ENCODE data around the gene SPAG7.

Gene SPAG7

GRCh38 chr17:4998027-4998731, 30.6 kb upstream of the SPAG7 start:
- Histone ChIP-seq H3K23ac (ENCODE audit: low read length) (no peak overlapping the region), H2BK120ac (ENCODE audit: insufficient read depth, low read length, poor library complexity) (peak overlapping the region; percentile 6), H2BK12ac (ENCODE audit: low read length) (no peak overlapping the region), H3K9me3 (ENCODE audit: insufficient read depth, low read depth, low read length) (peaks cover 1% of the 10 kb centered on the region), H4K8ac (ENCODE audit: low read depth, low read length) (peak overlapping the region; percentile 43), H3K9ac (ENCODE audit: low read length) (peak overlapping the region; percentile 61), H4K91ac (ENCODE audit: low read depth, low read length) (peak overlapping the region; percentile 61), H3K79me2 (ENCODE audit: control insufficient read depth, insufficient read depth, low read length, poor library complexity) (peaks cover 16% of the 10 kb centered on the region), H3K36me3 (ENCODE audit: control insufficient read depth in 1 of 2, insufficient read depth in 2 of 2, low read length in 2 of 2) (peaks cover 26 to 27% of the 10 kb centered on the region in 2 experiments), H2BK5ac (ENCODE audit: low read depth, low read length, poor library complexity) (peak overlapping the region; percentile 83), H3K79me1 (ENCODE audit: low read length) (peaks cover 14% of the 10 kb centered on the region), H3K14ac (ENCODE audit: low read length) (peak overlapping the region; percentile 47), H3K18ac (ENCODE audit: low read length) (peak overlapping the region; percentile 44), H2AK5ac (ENCODE audit: low read length) (peak overlapping the region; percentile 6), H3K27ac (ENCODE audit: low read depth, low read length) (peak overlapping the region; percentile 81), H3K27me3 (ENCODE audit: insufficient read depth, low read length) (no peaks in the 10 kb centered on the region), H3K4me3 (ENCODE audit: low read depth, low read length) (peak overlapping the region; percentile 86), H3K4me1 (ENCODE audit: control insufficient read depth in 1 of 2, insufficient read depth in 2 of 2, low read length in 2 of 2) (peaks cover 14 to 16% of the 10 kb centered on the region in 2 experiments), H2AFZ (ENCODE audit: insufficient read depth, low read length, poor library complexity) (peak overlapping the region; percentile 67), H3K4me2 (ENCODE audit: low read length) (peak overlapping the region; percentile 94), H3K4ac (ENCODE audit: low read depth, low read length) (peak overlapping the region; percentile 66), H4K12ac (ENCODE audit: low read depth, low read length) (peak overlapping the region; percentile 5)
- whole genome bisulfite sequencing (ENCODE audit: extremely low coverage, insufficient coverage, insufficient read length): no CpG with 5 or more reads among the region's 55 CpGs
- DNase-seq: peak in 1 of 2 donors; percentile 3

- WGBS (ENCODE audit: extremely low coverage, insufficient coverage, insufficient read length): no CpG with 5 or more reads among the region's 93 CpGs
- peak; percentile 92 to 95 for DNase-seq
- H2AFZ ChIP-seq (ENCODE audit: insufficient read depth, low read length, poor library complexity): peak within 1 kb of the TSS; percentile 72
Measured at GRCh38 chr17:4997302-4998026, 29.8 kb upstream of the SPAG7 start, which contains the start of the genes INCA1 and KIF1C. Gene INCA1 (minus strand): TSS chr17:4997522. CDS start chr17:4994437, 3,085 bp downstream. Gene KIF1C (plus strand): TSS chr17:4997950. CDS start chr17:5000247, 2,297 bp downstream.

GRCh38 chr17:4994081-4994595, 26.5 kb upstream of the SPAG7 start:
- no peak overlapping the region for H3K27ac ChIP-seq (ENCODE audit: low read depth, low read length)
- no peak for DNase-seq
- no peak overlapping the region for H2BK5ac ChIP-seq (ENCODE audit: low read depth, low read length, poor library complexity)
- no peak overlapping the region for H4K91ac ChIP-seq (ENCODE audit: low read depth, low read length)
- no peak overlapping the region for H3K4me3 ChIP-seq (ENCODE audit: low read depth, low read length)
- H3K4ac ChIP-seq (ENCODE audit: low read depth, low read length): no peak overlapping the region
- no peak overlapping the region for H4K8ac ChIP-seq (ENCODE audit: low read depth, low read length)
- no peaks in the 10 kb centered on the region for H3K27me3 ChIP-seq (ENCODE audit: insufficient read depth, low read length)
- no peak overlapping the region for H2BK120ac ChIP-seq (ENCODE audit: insufficient read depth, low read length, poor library complexity)
- no peak overlapping the region for H2BK12ac ChIP-seq (ENCODE audit: low read length)
- no peak overlapping the region for H4K12ac ChIP-seq (ENCODE audit: low read depth, low read length)
- no peaks in the 10 kb centered on the region for H3K36me3 ChIP-seq (ENCODE audit: control insufficient read depth in 1 of 2, insufficient read depth in 2 of 2, low read length in 2 of 2)
- peaks cover 14% of the 10 kb centered on the region for H3K79me1 ChIP-seq (ENCODE audit: low read length)
- no peak overlapping the region for H3K23ac ChIP-seq (ENCODE audit: low read length)
- no peak overlapping the region for H2AFZ ChIP-seq (ENCODE audit: insufficient read depth, low read length, poor library complexity)
- peaks cover 15% of the 10 kb centered on the region for H3K79me2 ChIP-seq (ENCODE audit: control insufficient read depth, insufficient read depth, low read length, poor library complexity)
- no peak overlapping the region for H2AK5ac ChIP-seq (ENCODE audit: low read length)
- no peak overlapping the region for H3K14ac ChIP-seq (ENCODE audit: low read length)
- peaks cover 11% of the 10 kb centered on the region in 2 experiments for H3K4me1 ChIP-seq (ENCODE audit: control insufficient read depth in 1 of 2, insufficient read depth in 2 of 2, low read length in 2 of 2)
- no peak overlapping the region for H3K9ac ChIP-seq (ENCODE audit: low read length)
- no CpG with 5 or more reads among the region's 6 CpGs for WGBS (ENCODE audit: extremely low coverage, insufficient coverage, insufficient read length)
- no peak overlapping the region for H3K4me2 ChIP-seq (ENCODE audit: low read length)
- H3K9me3 ChIP-seq (ENCODE audit: insufficient read depth, low read depth, low read length): peaks cover 1% of the 10 kb centered on the region
- no peak overlapping the region for H3K18ac ChIP-seq (ENCODE audit: low read length)

More at GRCh38 chr17:4997302-4998026, 29.8 kb upstream of the SPAG7 start, which contains the start of the genes INCA1 and KIF1C:
- Histone ChIP-seq H3K9ac (ENCODE audit: low read length) (peak within 1 kb of the TSS; percentile 87), H4K8ac (ENCODE audit: low read depth, low read length) (peak within 1 kb of the TSS; percentile 74), H2BK120ac (ENCODE audit: insufficient read depth, low read length, poor library complexity) (peak within 1 kb of the TSS; percentile 69), H2BK5ac (ENCODE audit: low read depth, low read length, poor library complexity) (peak within 1 kb of the TSS; percentile 96), H3K27me3 (ENCODE audit: insufficient read depth, low read length) (no peaks in the 10 kb centered on the region), H4K12ac (ENCODE audit: low read depth, low read length) (peak within 1 kb of the TSS; percentile 69), H3K27ac (ENCODE audit: low read depth, low read length) (peak within 1 kb of the TSS; percentile 81), H3K18ac (ENCODE audit: low read length) (peak within 1 kb of the TSS; percentile 93), H3K4ac (ENCODE audit: low read depth, low read length) (peak within 1 kb of the TSS; percentile 66), H3K36me3 (ENCODE audit: control insufficient read depth in 1 of 2, insufficient read depth in 2 of 2, low read length in 2 of 2) (peaks cover 21 to 23% of the 10 kb centered on the region in 2 experiments), H4K91ac (ENCODE audit: low read depth, low read length) (peak within 1 kb of the TSS; percentile 61), H3K79me1 (ENCODE audit: low read length) (peaks cover 14% of the 10 kb centered on the region), H2BK12ac (ENCODE audit: low read length) (peak within 1 kb of the TSS; percentile 77), H3K9me3 (ENCODE audit: insufficient read depth, low read depth, low read length) (peaks cover 1% of the 10 kb centered on the region), H3K23ac (ENCODE audit: low read length) (no peak within 1 kb of the TSS), H3K79me2 (ENCODE audit: control insufficient read depth, insufficient read depth, low read length, poor library complexity) (peaks cover 16% of the 10 kb centered on the region), H3K14ac (ENCODE audit: low read length) (peak within 1 kb of the TSS; percentile 92), H3K4me2 (ENCODE audit: low read length) (peak within 1 kb of the TSS; percentile 94), H3K4me3 (ENCODE audit: low read depth, low read length) (peak within 1 kb of the TSS; percentile 86), H2AK5ac (ENCODE audit: low read length) (peak within 1 kb of the TSS; percentile 78), H3K4me1 (ENCODE audit: control insufficient read depth in 1 of 2, insufficient read depth in 2 of 2, low read length in 2 of 2) (peaks cover 14 to 16% of the 10 kb centered on the region in 2 experiments)
